DMS53 treated with DMSO at 0.1 percent for 48 hours (cell line): ENCODE data around the gene NUP205.
"Not testable (repeated sequence)": the region's sequence is repeated elsewhere in the genome, so short reads cannot be mapped to it uniquely, and the experiment has no call there.

Experiments
- DNase-seq: peaks from one replicate; lab custom pipeline; 2025; ENCODE audit not compliant: unreplicated experiment; lab: John Stamatoyannopoulos, UW

The NUP205 gene

GRCh38 chr7:135664046-135664589 is 106.4 kb downstream of the NUP205 start:
- no peak for DNase-seq

- no peak for DNase-seq
Observed at GRCh38 chr7:135665042-135665441, 107.3 kb downstream of the NUP205 start.

GRCh38 chr7:135666156-135666555 is 108.4 kb downstream of the NUP205 start:
- no peak for DNase-seq

DNA sequence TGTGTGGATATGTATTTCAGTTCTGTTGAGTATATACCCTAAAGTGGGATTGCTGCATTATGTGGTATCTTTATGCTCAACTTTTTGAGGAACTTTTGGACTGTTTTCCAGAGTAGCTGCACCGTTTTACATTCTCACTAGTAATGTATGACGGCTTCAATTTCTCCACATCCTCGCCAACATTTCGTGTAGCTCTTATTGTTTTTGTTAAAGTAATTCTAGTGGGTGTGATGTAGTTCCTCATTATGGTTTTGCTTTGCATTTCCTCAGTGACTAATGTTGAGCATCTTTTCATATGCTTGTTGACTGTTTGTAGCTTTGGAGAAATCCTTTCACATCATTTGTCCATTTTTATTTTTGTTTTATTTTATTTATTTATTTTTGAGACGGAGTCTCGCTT is 109.1 kb downstream of the NUP205 start:
- no peak for DNase-seq

DNA sequence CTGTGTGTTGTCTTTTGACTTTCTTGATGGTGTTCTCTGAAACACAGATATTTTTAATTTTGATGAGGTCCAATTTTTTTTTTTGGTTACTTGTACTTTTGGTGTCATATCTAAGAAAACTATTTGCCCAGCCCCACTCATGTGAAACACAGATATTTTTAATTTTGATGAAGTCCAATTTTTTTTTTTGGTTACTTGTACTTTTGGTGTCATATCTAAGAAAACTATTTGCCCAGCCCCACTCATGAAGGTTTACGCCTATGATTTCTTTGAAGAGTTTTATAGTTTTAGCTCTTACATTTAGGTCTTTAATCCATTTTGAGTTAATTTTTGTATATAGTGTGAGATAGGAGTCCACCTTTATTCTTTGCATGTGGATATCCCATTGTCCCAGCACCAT is 109.9 kb downstream of the NUP205 start:
- DNase-seq: not testable (repeated sequence)

- DNase-seq: not testable (repeated sequence)
Observed at GRCh38 chr7:135668852-135669395, 111.2 kb downstream of the NUP205 start.

DNA sequence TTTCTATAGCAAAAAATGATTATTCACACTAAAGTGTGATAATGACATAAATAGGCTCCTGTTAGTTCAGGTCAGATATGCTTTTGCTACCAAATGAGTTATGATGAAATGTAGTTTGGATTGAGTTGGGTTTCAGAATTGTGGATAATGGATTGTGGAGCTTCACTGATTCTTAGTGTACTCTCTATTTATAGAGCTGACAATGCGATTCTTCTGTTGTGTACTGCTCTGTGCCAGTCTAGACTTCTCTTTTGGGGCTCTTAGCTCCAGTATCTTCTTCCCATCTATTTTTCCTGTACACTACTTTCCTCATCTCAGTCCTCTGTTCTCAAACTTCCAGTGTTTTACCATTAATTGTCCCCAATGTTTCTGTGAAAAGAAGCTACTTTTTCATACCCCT is 112.1 kb downstream of the NUP205 start:
- DNase-seq: no peak

DNA sequence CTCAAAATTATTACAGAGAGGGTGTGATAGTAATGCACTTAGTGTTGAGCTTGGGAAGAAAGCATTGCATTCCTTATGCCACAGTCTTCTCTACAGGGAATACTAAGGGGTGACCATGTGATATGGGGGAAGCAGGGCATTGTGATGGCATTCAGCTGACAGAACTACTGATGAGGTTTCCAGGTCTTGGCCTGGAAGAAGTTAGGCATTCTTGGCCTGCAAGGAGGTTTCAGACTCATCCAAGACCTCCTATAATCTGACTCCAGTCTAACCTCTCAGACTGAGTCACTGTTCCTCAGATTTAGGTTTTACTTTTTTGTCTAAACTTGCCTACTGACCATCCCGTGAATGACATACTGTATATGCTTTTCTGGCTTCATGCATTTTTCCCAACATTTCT is 112.5 kb downstream of the NUP205 start:
- DNase-seq: no peak

- peak; percentile 65 for DNase-seq
Observed at GRCh38 chr7:135672560-135673359, 115.0 kb downstream of the NUP205 start.

GRCh38 chr7:135673360-135673706 is 115.6 kb downstream of the NUP205 start:
- DNase-seq: no peak

DNA sequence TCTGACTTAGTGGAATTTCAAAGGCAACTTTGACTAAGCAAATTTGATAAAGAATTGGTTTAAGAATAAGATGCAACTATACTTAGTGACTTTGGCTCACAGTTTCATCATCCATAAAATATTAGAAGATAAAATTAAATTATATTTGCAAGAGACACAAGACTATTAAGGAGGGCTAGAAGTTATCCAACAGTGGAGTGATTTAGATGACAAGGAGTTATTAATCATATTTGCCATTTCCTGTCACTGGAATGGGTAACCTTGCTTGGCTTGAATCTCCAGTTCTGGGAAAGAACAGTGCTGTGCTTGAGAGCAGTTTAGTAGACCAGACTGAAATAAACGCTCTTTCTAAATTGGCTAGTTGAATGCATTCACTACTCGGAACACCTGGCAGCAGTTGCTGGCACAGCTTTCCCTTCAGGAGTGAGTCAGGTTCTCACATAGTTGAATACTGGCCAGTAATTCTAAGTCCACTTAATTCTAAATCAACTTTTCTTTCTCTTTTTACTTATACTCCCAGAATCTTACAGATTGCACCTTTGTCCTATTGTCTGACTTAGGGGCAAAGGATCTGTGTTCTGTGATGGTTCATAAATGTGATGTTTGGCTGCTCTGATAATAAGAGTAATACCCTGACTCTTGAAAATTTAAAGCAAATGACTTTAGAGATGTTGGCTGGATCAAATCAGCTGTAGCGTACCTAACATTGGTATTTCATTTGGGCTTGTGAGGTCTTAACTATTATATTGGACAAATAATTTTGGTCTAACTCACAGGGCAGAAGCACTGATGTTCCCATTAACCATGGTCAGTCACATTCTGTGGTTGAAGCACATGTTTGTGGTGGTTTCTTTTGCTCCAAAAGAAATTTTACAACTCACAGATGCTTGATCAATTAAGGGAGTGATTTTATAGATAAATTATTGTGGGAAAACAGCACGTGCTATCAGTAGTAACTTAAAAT is 121.2 kb downstream of the NUP205 start:
- DNase-seq: no peak

DNA sequence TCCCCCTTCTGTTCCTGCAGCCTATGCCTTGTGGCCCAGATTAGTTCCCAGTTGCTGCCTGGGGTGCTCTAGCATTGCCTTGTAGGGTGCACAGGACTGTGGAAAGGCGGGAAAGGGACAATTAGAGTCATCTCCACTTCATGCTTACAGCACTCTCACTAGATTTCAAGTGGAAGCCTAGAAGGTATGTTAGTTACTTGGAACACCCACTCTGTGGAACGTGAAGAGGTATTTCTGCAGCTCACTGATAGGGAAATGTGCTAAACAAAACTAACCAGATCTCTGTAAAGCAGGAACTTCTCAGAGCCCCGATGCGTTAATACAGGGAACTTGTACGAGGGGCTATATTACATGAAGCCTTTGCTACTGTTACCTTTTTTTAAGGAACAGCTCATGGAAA is 124.0 kb downstream of the NUP205 start:
- no peak for DNase-seq

GRCh38 chr7:135682191-135682590 is 124.5 kb downstream of the NUP205 start:
- no peak for DNase-seq

GRCh38 chr7:135683609-135684008 is 125.9 kb downstream of the NUP205 start:
- DNase-seq: no peak

- no peak for DNase-seq
Observed at GRCh38 chr7:135684136-135684535, 126.4 kb downstream of the NUP205 start.

DNA sequence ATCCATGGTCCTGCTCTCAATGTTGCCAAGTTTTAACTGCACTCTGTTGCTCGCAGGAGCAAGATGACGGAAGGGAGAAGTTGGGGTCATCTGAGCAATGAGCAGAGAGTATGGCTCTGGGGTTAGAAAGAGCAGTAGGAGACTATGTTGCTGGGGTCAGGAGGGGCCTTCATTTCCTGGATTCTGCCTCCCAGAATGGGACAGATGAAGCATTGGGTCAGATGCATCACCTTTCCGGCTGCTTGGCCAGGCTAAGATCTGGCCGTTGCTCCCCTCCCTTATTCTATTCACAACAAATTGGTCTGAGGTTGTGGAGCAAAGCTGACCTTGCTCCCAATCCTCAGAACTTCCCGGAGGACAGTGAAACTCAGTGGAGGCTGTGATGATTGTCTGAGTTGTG is 127.0 kb downstream of the NUP205 start:
- DNase-seq: no peak

DNA sequence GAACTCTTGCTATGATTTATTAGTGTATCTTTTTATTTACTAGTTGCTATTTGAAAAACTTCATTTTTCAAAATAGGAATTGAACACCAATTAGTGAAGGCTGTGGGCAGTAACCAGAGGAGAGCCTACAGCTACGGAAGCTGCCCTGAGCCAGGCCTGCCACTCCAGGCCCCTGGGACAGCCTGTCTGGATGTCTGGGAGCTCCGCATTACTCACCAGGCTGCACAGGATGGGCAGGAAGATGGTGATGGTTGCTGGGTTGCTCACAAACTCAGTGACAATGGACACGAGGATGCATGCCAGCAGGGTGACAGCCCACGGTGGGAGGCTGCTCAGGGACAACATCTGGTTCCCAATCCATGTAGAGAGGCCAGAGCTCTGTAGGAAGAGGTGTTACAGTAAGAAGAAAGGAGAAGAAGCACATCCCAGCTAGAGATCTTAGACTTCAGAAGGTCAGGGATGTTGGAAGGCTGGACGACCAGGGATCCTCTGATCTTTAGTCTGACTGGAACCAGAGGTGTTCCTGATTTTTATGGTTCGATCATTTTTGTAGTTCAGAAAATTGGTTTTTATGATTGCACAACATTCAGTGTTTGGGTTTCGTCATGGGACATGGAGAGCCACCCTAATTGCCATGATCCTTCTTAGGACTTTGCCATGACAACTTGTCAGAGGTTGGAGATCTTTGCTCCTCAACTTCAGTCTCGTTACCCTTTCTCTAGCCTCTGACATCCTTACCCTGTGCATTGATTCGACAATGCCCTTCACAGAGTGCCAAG is 127.8 kb downstream of the NUP205 start:
- no peak for DNase-seq

DNA sequence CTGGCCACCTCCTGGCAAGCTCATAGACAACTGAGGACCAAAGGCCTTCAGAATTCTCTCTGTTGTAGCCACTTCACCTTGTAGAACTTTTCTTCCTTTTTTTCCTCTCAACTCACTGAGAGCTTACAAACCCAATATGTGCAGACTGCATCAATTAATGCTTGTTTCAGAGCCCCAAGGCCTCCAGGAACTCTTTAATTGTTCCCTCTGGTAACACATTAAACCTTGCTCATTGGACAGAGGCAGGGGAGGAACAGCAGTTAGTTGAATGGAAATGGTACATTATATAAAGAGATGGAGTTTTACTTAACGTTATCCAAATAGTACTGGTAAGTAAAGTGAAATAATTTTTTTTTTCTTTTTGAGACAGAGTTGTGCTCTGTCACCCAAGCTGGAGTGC is 129.7 kb downstream of the NUP205 start:
- no peak for DNase-seq

- no peak for DNase-seq
Observed at GRCh38 chr7:135690566-135690965, 132.8 kb downstream of the NUP205 start.

DNA sequence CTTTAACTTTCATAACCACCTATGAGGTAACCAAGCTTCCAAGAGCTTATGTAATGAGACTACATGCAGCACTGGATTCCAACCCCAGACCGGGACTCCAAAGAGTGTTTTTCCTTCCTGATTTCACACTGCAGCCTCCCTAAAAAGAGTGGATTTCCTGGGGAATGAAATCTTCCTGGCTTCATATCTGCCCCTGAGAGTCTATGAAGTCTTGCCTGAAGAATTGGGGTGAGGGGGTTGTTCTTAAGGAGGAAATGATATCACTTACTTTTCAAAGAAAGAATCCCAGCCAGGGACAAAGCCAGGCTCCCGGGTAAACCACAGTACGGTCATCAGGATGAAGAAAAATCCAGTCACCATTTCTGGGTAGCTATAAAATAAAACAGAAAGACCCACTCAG is 134.3 kb downstream of the NUP205 start:
- DNase-seq: no peak

DNA sequence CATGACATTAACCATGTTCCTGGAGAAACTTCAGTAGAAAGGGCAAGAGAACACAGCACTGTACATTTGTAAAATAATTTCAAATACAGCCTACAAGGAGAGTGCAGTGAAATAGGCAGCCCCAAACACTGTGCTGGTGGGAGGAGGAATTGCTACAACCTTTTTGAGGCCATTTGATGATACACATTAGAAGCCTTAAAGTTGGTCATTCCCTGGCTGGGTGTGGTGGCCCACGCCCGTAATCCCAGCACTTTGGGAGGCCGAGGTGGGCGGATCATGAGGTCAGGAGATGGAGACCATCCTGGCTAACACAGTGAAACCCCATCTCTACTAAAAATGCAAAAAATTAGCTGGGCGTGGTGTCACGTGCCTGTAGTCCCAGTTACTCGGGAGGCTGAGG is 134.9 kb downstream of the NUP205 start:
- DNase-seq: not testable (repeated sequence)
